OCI-LY3 (cell line): ENCODE results near the gene CENPT.

Experiments
- EZH2phosphoT487 ChIP-seq: fragments of 200-600 bp; shearing (Covaris generic); IDR thresholded peaks from 2 replicates; pipeline ENCODE4 v1.6.1; 2018; ENCODE audit warnings: antibody characterized with exemption, mixed run types, low read depth
- TF ChIP-seq, protein P1 (sequence below): fragments of 200-600, 300-600 bp; sonication (generic); IDR thresholded peaks from 2 replicates; pipeline ENCODE4 v1.5.1; 2014; ENCODE audit warnings: antibody characterized with exemption, low read length, low read depth

DNA sequence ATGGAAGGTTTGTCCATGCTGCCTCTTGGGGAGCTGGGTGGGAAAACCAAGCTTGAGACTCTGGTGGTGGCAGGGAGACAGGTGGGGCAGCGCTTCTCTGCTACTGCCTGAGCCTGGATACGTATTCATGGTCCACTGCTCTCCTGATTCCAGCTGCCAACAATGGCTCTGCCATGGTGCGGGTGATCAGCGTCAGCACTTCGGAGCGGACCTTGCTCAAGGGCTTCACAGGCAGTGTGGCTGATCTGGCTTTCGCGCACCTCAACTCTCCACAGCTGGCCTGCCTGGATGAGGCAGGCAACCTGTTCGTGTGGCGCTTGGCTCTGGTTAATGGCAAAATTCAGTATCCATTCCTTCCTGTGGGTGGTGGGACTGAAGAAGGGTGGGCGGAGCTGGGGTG lies 29.6 kb upstream of the CENPT start:
- TF ChIP-seq, protein P1, sequence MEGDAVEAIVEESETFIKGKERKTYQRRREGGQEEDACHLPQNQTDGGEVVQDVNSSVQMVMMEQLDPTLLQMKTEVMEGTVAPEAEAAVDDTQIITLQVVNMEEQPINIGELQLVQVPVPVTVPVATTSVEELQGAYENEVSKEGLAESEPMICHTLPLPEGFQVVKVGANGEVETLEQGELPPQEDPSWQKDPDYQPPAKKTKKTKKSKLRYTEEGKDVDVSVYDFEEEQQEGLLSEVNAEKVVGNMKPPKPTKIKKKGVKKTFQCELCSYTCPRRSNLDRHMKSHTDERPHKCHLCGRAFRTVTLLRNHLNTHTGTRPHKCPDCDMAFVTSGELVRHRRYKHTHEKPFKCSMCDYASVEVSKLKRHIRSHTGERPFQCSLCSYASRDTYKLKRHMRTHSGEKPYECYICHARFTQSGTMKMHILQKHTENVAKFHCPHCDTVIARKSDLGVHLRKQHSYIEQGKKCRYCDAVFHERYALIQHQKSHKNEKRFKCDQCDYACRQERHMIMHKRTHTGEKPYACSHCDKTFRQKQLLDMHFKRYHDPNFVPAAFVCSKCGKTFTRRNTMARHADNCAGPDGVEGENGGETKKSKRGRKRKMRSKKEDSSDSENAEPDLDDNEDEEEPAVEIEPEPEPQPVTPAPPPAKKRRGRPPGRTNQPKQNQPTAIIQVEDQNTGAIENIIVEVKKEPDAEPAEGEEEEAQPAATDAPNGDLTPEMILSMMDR, result no peak
- TF ChIP-seq EZH2phosphoT487, result no peak
